ENCODE results near the gene MARF1.
"Not testable (repeated sequence)": the region's sequence is repeated elsewhere in the genome, so short reads cannot be mapped to it uniquely, and the experiment has no call there.

DNA sequence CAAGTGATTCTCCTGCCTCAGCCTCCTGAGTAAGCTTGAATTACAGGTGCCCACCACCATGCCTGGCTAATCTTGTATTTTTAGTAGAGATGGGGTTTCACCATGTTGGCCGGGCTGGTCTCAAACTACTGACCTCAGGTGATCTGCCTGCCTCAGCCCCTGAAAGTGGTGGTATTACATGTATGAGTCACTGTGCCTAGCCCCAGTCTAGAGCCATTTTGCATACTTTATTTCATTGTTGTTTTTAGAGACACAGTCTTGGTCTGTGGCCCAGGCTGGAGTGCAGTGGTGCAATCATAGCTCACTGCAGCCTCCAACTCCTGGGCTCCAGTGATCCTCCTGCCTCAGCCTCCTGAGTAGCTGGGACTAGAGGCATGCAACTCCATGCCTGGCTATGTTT is 49.6 kb upstream of the MARF1 start:
- TF ChIP-seq, protein P1, sequence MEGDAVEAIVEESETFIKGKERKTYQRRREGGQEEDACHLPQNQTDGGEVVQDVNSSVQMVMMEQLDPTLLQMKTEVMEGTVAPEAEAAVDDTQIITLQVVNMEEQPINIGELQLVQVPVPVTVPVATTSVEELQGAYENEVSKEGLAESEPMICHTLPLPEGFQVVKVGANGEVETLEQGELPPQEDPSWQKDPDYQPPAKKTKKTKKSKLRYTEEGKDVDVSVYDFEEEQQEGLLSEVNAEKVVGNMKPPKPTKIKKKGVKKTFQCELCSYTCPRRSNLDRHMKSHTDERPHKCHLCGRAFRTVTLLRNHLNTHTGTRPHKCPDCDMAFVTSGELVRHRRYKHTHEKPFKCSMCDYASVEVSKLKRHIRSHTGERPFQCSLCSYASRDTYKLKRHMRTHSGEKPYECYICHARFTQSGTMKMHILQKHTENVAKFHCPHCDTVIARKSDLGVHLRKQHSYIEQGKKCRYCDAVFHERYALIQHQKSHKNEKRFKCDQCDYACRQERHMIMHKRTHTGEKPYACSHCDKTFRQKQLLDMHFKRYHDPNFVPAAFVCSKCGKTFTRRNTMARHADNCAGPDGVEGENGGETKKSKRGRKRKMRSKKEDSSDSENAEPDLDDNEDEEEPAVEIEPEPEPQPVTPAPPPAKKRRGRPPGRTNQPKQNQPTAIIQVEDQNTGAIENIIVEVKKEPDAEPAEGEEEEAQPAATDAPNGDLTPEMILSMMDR (IDR thresholded peaks at IDR 0.05; ENCODE audit: borderline replicate concordance, extremely low read depth, low read length, poor library complexity, severe bottlenecking), result not testable (repeated sequence)
- not testable (repeated sequence) for TF ChIP-seq EZH2 (IDR thresholded peaks at IDR 0.05; ENCODE audit: borderline replicate concordance, low read depth, low read length, severe bottlenecking)
